CD14-positive monocyte (primary cell): Measurements from ENCODE around the gene CD55. TPM values are rescaled to one million over a fixed set of nuclear protein-coding genes. Genes with fewer than 3 reads are reported as not detected.

ENCODE experiments used
- DNase-seq, 3 donors: peaks; one replicate each; pipeline ENCODE4 v3.0.0-alpha.2; 2011 to 2022
- H2AFZ ChIP-seq: 2 replicates; pipeline ENCODE4 v1.6.0; 2012; ENCODE audit warnings: mild to moderate bottlenecking, low read depth, low read length, inconsistent platforms; ENCODE audit not compliant: insufficient read depth, poor library complexity, severe bottlenecking
- H3K27ac ChIP-seq, 2 donors: 1 replicate in 1 of 2; 2 replicates in 1 of 2; pipeline ENCODE4 v1.5.1; 2012 to 2013; ENCODE audit warnings: low read length in 2 of 2, control low read depth in 1 of 2, inconsistent platforms in 1 of 2, low read depth in 1 of 2, mild to moderate bottlenecking in 1 of 2
- H3K27me3 ChIP-seq, 2 donors: one replicate each; pipeline versions ENCODE4 v1.6.0 to v1.6.1; 2011 to 2013; ENCODE audit warnings: low read length in 2 of 2; ENCODE audit not compliant: control insufficient read depth in 2 of 2, insufficient read depth in 2 of 2
- H3K36me3 ChIP-seq, 2 donors: replicated peaks in 1 of 2; 1 replicate in 1 of 2; 2 replicates in 1 of 2; pipeline versions ENCODE4 v1.5.1 to v1.6.1; 2012 to 2013; ENCODE audit warnings: low read length in 2 of 2, control low read depth in 1 of 2, inconsistent platforms in 1 of 2, mild to moderate bottlenecking in 1 of 2; ENCODE audit not compliant: insufficient read depth in 2 of 2, control insufficient read depth in 1 of 2
- H3K4me1 ChIP-seq, 2 donors: 1 replicate in 1 of 2; 2 replicates in 1 of 2; pipeline versions ENCODE4 v1.5.1 to v1.6.1; 2012 to 2013; ENCODE audit warnings: low read length in 2 of 2, control low read depth in 1 of 2, inconsistent platforms in 1 of 2, mild to moderate bottlenecking in 1 of 2, moderate library complexity in 1 of 2; ENCODE audit not compliant: insufficient read depth in 2 of 2, control insufficient read depth in 1 of 2
- H3K4me2 ChIP-seq: replicated peaks from 2 replicates; pipeline ENCODE3; 2012; ENCODE audit warnings: low read length, moderate library complexity, mild to moderate bottlenecking; ENCODE audit not compliant: poor library complexity, severe bottlenecking; ENCODE audit errors: extremely low read depth
- H3K4me3 ChIP-seq, 3 experiments: fragments of 200-600 bp in 1 of 3; sonication (generic) in 1 of 3; replicated peaks in 1 of 3; 1 replicate in 2 of 3; 2 replicates in 1 of 3; pipeline ENCODE4 v1.5.1; 2011 to 2013; ENCODE audit warnings: low read length in 3 of 3, mild to moderate bottlenecking in 3 of 3, control low read depth in 2 of 3, low read depth in 2 of 3, inconsistent platforms in 1 of 3, moderate library complexity in 1 of 3
- H3K79me2 ChIP-seq: 2 replicates; pipeline ENCODE4 v1.6.0; 2012; ENCODE audit warnings: mild to moderate bottlenecking, control low read depth, inconsistent platforms, low read length, moderate library complexity; ENCODE audit not compliant: insufficient read depth
- H3K9ac ChIP-seq: 2 replicates; pipeline ENCODE4 v1.6.0; 2017; ENCODE audit warnings: low read length, mild to moderate bottlenecking; ENCODE audit not compliant: insufficient read depth, poor library complexity, severe bottlenecking
- H3K9me3 ChIP-seq, 2 donors: replicated peaks in 1 of 2; 1 replicate in 1 of 2; 2 replicates in 1 of 2; pipeline versions ENCODE4 v1.5.1 to v1.6.1; 2012 to 2013; ENCODE audit warnings: low read length in 2 of 2, control low read depth in 1 of 2; ENCODE audit not compliant: control insufficient read depth in 1 of 2, insufficient read depth in 1 of 2
- H4K20me1 ChIP-seq: 2 replicates; pipeline ENCODE4 v1.6.0; 2012; ENCODE audit warnings: mild to moderate bottlenecking, low read length, control low read depth, moderate library complexity; ENCODE audit not compliant: insufficient read depth
- H3K27ac Mint-ChIP-seq, 7 donors: one replicate each; pipeline ENCODE4 v1.8.0; 2020; ENCODE audit warnings: mild to moderate bottlenecking in 7 of 7, mixed read lengths in 7 of 7, moderate library complexity in 6 of 7, inconsistent platforms in 2 of 7
- H3K27me3 Mint-ChIP-seq, 3 donors: one replicate each; pipeline ENCODE4 v1.8.0; 2021 to 2022; ENCODE audit warnings: low read depth in 3 of 3, mild to moderate bottlenecking in 3 of 3, mixed read lengths in 3 of 3, moderate library complexity in 3 of 3, inconsistent platforms in 1 of 3
- H3K36me3 Mint-ChIP-seq, 2 donors: one replicate each; pipeline ENCODE4 v1.8.0; 2020; ENCODE audit warnings: mixed read lengths in 2 of 2, inconsistent platforms in 1 of 2, mild to moderate bottlenecking in 1 of 2
- H3K4me1 Mint-ChIP-seq: one replicate; pipeline ENCODE4 v1.8.0; 2020; ENCODE audit warnings: mild to moderate bottlenecking, mixed read lengths
- H3K4me3 Mint-ChIP-seq, 2 donors: one replicate each; pipeline ENCODE4 v1.8.0; 2020; ENCODE audit warnings: mild to moderate bottlenecking in 2 of 2, mixed read lengths in 2 of 2, moderate library complexity in 1 of 2
- H3K9me3 Mint-ChIP-seq, 7 donors: one replicate each; pipeline ENCODE4 v1.8.0; 2020 to 2022; ENCODE audit warnings: mixed read lengths in 7 of 7, mild to moderate bottlenecking in 6 of 7, moderate library complexity in 6 of 7, inconsistent platforms in 2 of 7
- CTCF ChIP-seq: fragments of 200-600 bp; IDR thresholded peaks from one replicate; pipeline ENCODE4 v1.8.0; 2022; ENCODE audit warnings: antibody characterized with exemption, mild to moderate bottlenecking
- WGBS: methylation state at CpG from one replicate; pipeline ENCODE4 v1.1.5; 2013; ENCODE audit warnings: missing lambda C conversion rate; ENCODE audit not compliant: insufficient coverage; 5-methylcytosine and 5-hydroxymethylcytosine counted together
- intact Hi-C, 2 donors: fragments of 100-400 bp; cut with micrococcal nuclease; formaldehyde crosslinking; loops; one replicate each; pipeline versions ENCODE4 v1.15.0 to v1.15.1; 2023
- polyA plus RNA-seq, 3 donors: library from polyadenylated mRNA; depleted of rRNA in 1 of 3; unstranded in 2 of 3; stranded (reverse) in 1 of 3; fragments of 300-500 nt in 2 of 3; fragments of >200 nt in 1 of 3; fragmentation: Illumina TruSeq in 2 of 3; gene quantifications; 1 replicate in 2 of 3; 2 replicates in 1 of 3; pipeline ENCODE4 v1.2.3, GENCODE V29; 2012 to 2021

Gene CD55
- polyA plus RNA-seq, 3 donors, result 171 to 221 (median 182) TPM

- H3K4me1 ChIP-seq, result peaks cover 16 to 25% of the 10 kb centered on the region in 2 donors
- H3K27me3 ChIP-seq, result no peaks in the 10 kb centered on the region
- intact Hi-C loops, result no loop called here
- H2AFZ ChIP-seq, result no peak overlapping the region
- no peak overlapping the region for H3K4me3 ChIP-seq
- Mint-ChIP-seq H3K4me1 (peaks cover 31% of the 10 kb centered on the region), H3K27me3 (peaks cover 0 to 3% (median 0%) of the 10 kb centered on the region in 3 donors), H3K27ac (no peak overlapping the region), H3K4me3 (no peak overlapping the region), H3K36me3 (no peaks in the 10 kb centered on the region), H3K9me3 (peaks cover 0 to 10% (median 3%) of the 10 kb centered on the region in 7 donors)
- no peak for DNase-seq
- no peak overlapping the region for H3K27ac ChIP-seq
- TF ChIP-seq CTCF, result no peak
- H3K9ac ChIP-seq, result no peak overlapping the region
- H4K20me1 ChIP-seq, result no peaks in the 10 kb centered on the region
- H3K4me2 ChIP-seq, result no peak overlapping the region
- H3K36me3 ChIP-seq, result no peaks in the 10 kb centered on the region
- 78% methylated on average over 1 of the region's 8 CpGs for WGBS
- H3K9me3 ChIP-seq, result no peaks in the 10 kb centered on the region
- no peaks in the 10 kb centered on the region for H3K79me2 ChIP-seq
Observed at GRCh38 chr1:207304710-207305488, 16.6 kb upstream of the CD55 start.

- H3K36me3 ChIP-seq, result no peaks in the 10 kb centered on the region
- Mint-ChIP-seq H3K9me3 (peaks cover 0 to 10% (median 3%) of the 10 kb centered on the region in 7 donors), H3K36me3 (no peaks in the 10 kb centered on the region), H3K27me3 (peaks cover 0 to 3% (median 0%) of the 10 kb centered on the region in 3 donors), H3K4me1 (peaks cover 36% of the 10 kb centered on the region), H3K4me3 (no peak overlapping the region), H3K27ac (no peak overlapping the region)
- H3K9ac ChIP-seq, result no peak overlapping the region
- H4K20me1 ChIP-seq, result no peaks in the 10 kb centered on the region
- no peak overlapping the region for H2AFZ ChIP-seq
- TF ChIP-seq CTCF, result no peak
- DNase-seq, result no peak
- H3K79me2 ChIP-seq, result no peaks in the 10 kb centered on the region
- no peak overlapping the region for H3K4me3 ChIP-seq
- no peak overlapping the region for H3K27ac ChIP-seq
- no peaks in the 10 kb centered on the region for H3K9me3 ChIP-seq
- intact Hi-C loops, result no loop called here
- H3K4me1 ChIP-seq, result peaks cover 19 to 31% of the 10 kb centered on the region in 2 donors
- no peaks in the 10 kb centered on the region for H3K27me3 ChIP-seq
- WGBS, result 81% methylated on average over 4 of the region's 6 CpGs
- H3K4me2 ChIP-seq, result no peak overlapping the region
Observed at GRCh38 chr1:207305489-207305873, 16.0 kb upstream of the CD55 start.
